IPS-20b (cell line): ENCODE results near the gene TRIM15.
A peak's percentile ranks its signal among the peaks of the same experiment; 100 is the strongest.
"Not testable (repeated sequence)": the region's sequence is repeated elsewhere in the genome, so short reads cannot be mapped to it uniquely, and the experiment has no call there.

Source experiments
- H3K27ac ChIP-seq: one replicate; pipeline ENCODE4 v1.5.1; 2013; ENCODE audit warnings: low read length
- H3K27me3 ChIP-seq: 2 replicates; pipeline ENCODE4 v1.6.1; 2013; ENCODE audit warnings: mild to moderate bottlenecking, low read length, inconsistent platforms; ENCODE audit not compliant: insufficient read depth
- H3K36me3 ChIP-seq: 2 replicates; pipeline ENCODE4 v1.6.1; 2013; ENCODE audit warnings: low read depth, mild to moderate bottlenecking, inconsistent platforms, low read length, moderate library complexity; ENCODE audit not compliant: insufficient read depth
- H3K4me1 ChIP-seq: 2 replicates; pipeline ENCODE4 v1.6.1; 2013; ENCODE audit warnings: mild to moderate bottlenecking, control low read depth, inconsistent platforms, low read length, moderate library complexity; ENCODE audit not compliant: insufficient read depth
- H3K4me3 ChIP-seq: 2 replicates; pipeline ENCODE4 v1.5.1; 2013; ENCODE audit warnings: mild to moderate bottlenecking, low read length, inconsistent platforms
- H3K9ac ChIP-seq: 2 replicates; pipeline ENCODE4 v1.6.1; 2013; ENCODE audit warnings: low read depth, mild to moderate bottlenecking, inconsistent platforms, low read length, moderate library complexity
- H3K9me3 ChIP-seq: 2 replicates; pipeline ENCODE4 v1.6.1; 2013; ENCODE audit warnings: mild to moderate bottlenecking, low read depth, low read length, inconsistent platforms; ENCODE audit not compliant: insufficient read depth

TRIM15 gene

GRCh38 chr6:30212865-30213666 lies 49.7 kb downstream of the TRIM15 start, which contains the start of gene TRIM26:
TRIM26 (minus strand) TSS chr6:30213406; CDS start chr6:30199103, 14,303 bp downstream.
- H3K27ac ChIP-seq: peak within 1 kb of the TSS; percentile 25
- H3K9ac ChIP-seq: peak within 1 kb of the TSS; percentile 96
- no peaks in the 10 kb centered on the region for H3K9me3 ChIP-seq
- H3K4me3 ChIP-seq: peak within 1 kb of the TSS; percentile 97
- 0 out of 2 replicates have a peak, but pooled peaks cover 12% of the 10 kb centered on the region for H3K36me3 ChIP-seq
- peaks cover 19% of the 10 kb centered on the region for H3K4me1 ChIP-seq
- peaks cover 9% of the 10 kb centered on the region; the same call in 1 of the 2 replicates for H3K27me3 ChIP-seq

- Histone ChIP-seq H3K36me3 (0 out of 2 replicates have a peak, but pooled peaks cover 12% of the 10 kb centered on the region), H3K9ac (peak overlapping the region; percentile 96; the same call in 1 of the 2 replicates), H3K27ac (no peak overlapping the region), H3K27me3 (peaks cover 9% of the 10 kb centered on the region; the same call in 1 of the 2 replicates), H3K9me3 (no peaks in the 10 kb centered on the region), H3K4me3 (peak overlapping the region; percentile 97), H3K4me1 (peaks cover 18% of the 10 kb centered on the region)
Measured at GRCh38 chr6:30213667-30213956, 50.3 kb downstream of the TRIM15 start.

GRCh38 chr6:30213957-30214656 lies 50.8 kb downstream of the TRIM15 start:
- peak overlapping the region; percentile 97 for H3K4me3 ChIP-seq
- H3K27me3 ChIP-seq: peaks cover 9% of the 10 kb centered on the region; the same call in 1 of the 2 replicates
- peak overlapping the region; percentile 96; the same call in 1 of the 2 replicates for H3K9ac ChIP-seq
- peaks cover 18% of the 10 kb centered on the region for H3K4me1 ChIP-seq
- H3K36me3 ChIP-seq: 0 out of 2 replicates have a peak, but pooled peaks cover 7% of the 10 kb centered on the region
- no peaks in the 10 kb centered on the region for H3K9me3 ChIP-seq
- H3K27ac ChIP-seq: no peak overlapping the region

GRCh38 chr6:30214657-30214982 lies 51.3 kb downstream of the TRIM15 start:
- Histone ChIP-seq H3K36me3 (0 out of 2 replicates have a peak, but pooled peaks cover 5% of the 10 kb centered on the region), H3K9ac (peak overlapping the region; percentile 96; the same call in 1 of the 2 replicates), H3K4me3 (peak overlapping the region; percentile 97), H3K9me3 (no peaks in the 10 kb centered on the region), H3K4me1 (peaks cover 18% of the 10 kb centered on the region), H3K27me3 (peaks cover 9% of the 10 kb centered on the region; the same call in 1 of the 2 replicates), H3K27ac (no peak overlapping the region)

GRCh38 chr6:30216096-30216495 lies 52.8 kb downstream of the TRIM15 start:
- Histone ChIP-seq H3K4me1 (peaks cover 11% of the 10 kb centered on the region), H3K9me3 (no peaks in the 10 kb centered on the region), H3K27me3 (peaks cover 9% of the 10 kb centered on the region; the same call in 1 of the 2 replicates), H3K27ac (no peak overlapping the region), H3K9ac (no peak overlapping the region), H3K4me3 (no peak overlapping the region), H3K36me3 (no peaks in the 10 kb centered on the region)

- Histone ChIP-seq H3K27me3 (peaks cover 8% of the 10 kb centered on the region; the same call in 1 of the 2 replicates), H3K4me3 (no peak overlapping the region), H3K36me3 (no peaks in the 10 kb centered on the region), H3K4me1 (0 out of 2 replicates have a peak, but pooled peaks cover 3% of the 10 kb centered on the region), H3K9me3 (peaks cover 15% of the 10 kb centered on the region), H3K27ac (no peak overlapping the region), H3K9ac (no peak overlapping the region)
Measured at GRCh38 chr6:30219244-30219643, 55.9 kb downstream of the TRIM15 start.

GRCh38 chr6:30221395-30221794 lies 58.0 kb downstream of the TRIM15 start:
- not testable (repeated sequence) for H3K9ac ChIP-seq, H3K36me3 ChIP-seq, H3K27me3 ChIP-seq, H3K4me3 ChIP-seq, H3K27ac ChIP-seq, H3K4me1 ChIP-seq
- H3K9me3 ChIP-seq: peaks cover 15% of the 10 kb centered on the region

GRCh38 chr6:30221956-30222355 lies 58.6 kb downstream of the TRIM15 start:
- not testable (repeated sequence) for H3K4me1 ChIP-seq, H3K9ac ChIP-seq, H3K36me3 ChIP-seq, H3K27ac ChIP-seq, H3K4me3 ChIP-seq, H3K27me3 ChIP-seq
- peaks cover 15% of the 10 kb centered on the region for H3K9me3 ChIP-seq
